ENCODE results near the gene SFXN3.
A peak's percentile ranks its signal among the peaks of the same experiment; 100 is the strongest.
"Not testable (repeated sequence)": the region's sequence is repeated elsewhere in the genome, so short reads cannot be mapped to it uniquely, and the experiment has no call there.

Gene SFXN3

DNA sequence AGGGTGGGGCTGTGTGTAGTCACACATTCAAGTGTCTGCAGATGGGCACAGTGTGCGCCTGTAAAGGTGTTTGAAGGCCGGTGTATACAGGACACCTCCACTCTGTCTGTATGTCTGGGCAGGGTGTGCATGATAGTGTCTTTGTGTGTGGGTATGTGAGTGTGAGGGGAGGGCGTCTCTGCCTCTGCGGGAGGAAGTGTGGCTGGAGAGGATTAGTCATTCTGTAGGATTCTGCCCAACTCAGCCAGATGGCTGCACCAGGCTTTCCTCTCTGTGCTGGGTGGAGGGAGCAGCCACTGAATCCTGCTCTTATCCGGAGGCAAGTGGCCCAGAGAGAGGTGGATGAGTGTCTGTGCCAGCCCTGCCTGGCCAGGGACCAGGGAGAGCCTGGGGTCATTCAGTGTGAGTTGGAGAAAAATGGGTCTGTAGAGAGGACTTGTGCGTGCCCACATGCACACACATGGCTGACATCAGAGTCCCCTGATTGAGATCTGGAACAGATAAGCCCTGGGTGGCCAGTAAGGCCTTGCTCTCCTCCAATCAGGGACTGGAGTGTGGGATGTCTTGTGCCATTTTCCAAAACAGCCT, 1.7 kb downstream of the SFXN3 start:
- H3K9me3 ChIP-seq (ENCODE audit: low read length): no peaks in the 10 kb centered on the region
- H3K4me3 ChIP-seq (ENCODE audit: low read depth in 1 of 2, low read length in 2 of 2): peak overlapping the region; percentile 66 to 95
- H3K27ac ChIP-seq (ENCODE audit: low read depth, low read length): peak overlapping the region; percentile 95
- H3K9ac ChIP-seq (ENCODE audit: low read length): peak overlapping the region; percentile 79
- no peaks in the 10 kb centered on the region for H3K27me3 ChIP-seq (ENCODE audit: control insufficient read depth in 1 of 2, insufficient read depth in 2 of 2, low read length in 2 of 2)
- H3K36me3 ChIP-seq (ENCODE audit: insufficient read depth, low read length): peaks cover 30% of the 10 kb centered on the region
- H3K4me1 ChIP-seq (ENCODE audit: insufficient read depth, low read length): peaks cover 17% of the 10 kb centered on the region

- no peak overlapping the region for H3K9ac ChIP-seq (ENCODE audit: low read length)
- H3K4me1 ChIP-seq (ENCODE audit: insufficient read depth, low read length): peaks cover 17% of the 10 kb centered on the region
- H3K27ac ChIP-seq (ENCODE audit: low read depth, low read length): peak overlapping the region; percentile 95
- H3K36me3 ChIP-seq (ENCODE audit: insufficient read depth, low read length): peaks cover 36% of the 10 kb centered on the region
- peak overlapping the region; percentile 66 to 95 for H3K4me3 ChIP-seq (ENCODE audit: low read depth in 1 of 2, low read length in 2 of 2)
- H3K27me3 ChIP-seq (ENCODE audit: control insufficient read depth in 1 of 2, insufficient read depth in 2 of 2, low read length in 2 of 2): no peaks in the 10 kb centered on the region
- H3K9me3 ChIP-seq (ENCODE audit: low read length): no peaks in the 10 kb centered on the region
Observed at GRCh38 chr10:101033276-101033675, 2.2 kb downstream of the SFXN3 start.

DNA sequence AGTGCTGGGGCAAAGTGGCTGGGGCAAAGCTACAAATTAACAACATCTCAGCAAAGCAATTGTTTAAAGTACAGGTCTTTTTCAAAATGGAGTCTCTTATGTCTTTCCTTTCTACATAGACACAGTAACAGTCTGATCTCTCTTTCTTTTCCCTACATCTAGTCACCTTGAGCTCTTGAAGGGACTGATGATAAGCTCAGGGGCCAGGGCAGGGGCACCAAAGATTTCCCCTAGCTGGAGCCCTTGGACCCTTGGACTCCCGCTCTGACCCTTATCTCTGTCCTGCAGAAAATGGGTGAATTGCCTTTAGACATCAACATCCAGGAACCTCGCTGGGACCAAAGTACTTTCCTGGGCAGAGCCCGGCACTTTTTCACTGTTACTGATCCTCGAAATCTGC, 3.4 kb downstream of the SFXN3 start:
- not testable (repeated sequence) for H3K9me3 ChIP-seq (ENCODE audit: low read length); H3K4me3 ChIP-seq (ENCODE audit: low read depth in 1 of 2, low read length in 2 of 2); H3K9ac ChIP-seq (ENCODE audit: low read length); H3K27me3 ChIP-seq (ENCODE audit: control insufficient read depth in 1 of 2, insufficient read depth in 2 of 2, low read length in 2 of 2); H3K27ac ChIP-seq (ENCODE audit: low read depth, low read length)
- peaks cover 47% of the 10 kb centered on the region for H3K36me3 ChIP-seq (ENCODE audit: insufficient read depth, low read length)
- H3K4me1 ChIP-seq (ENCODE audit: insufficient read depth, low read length): peaks cover 17% of the 10 kb centered on the region

GRCh38 chr10:101035314-101035713, 4.3 kb downstream of the SFXN3 start:
- peaks cover 51% of the 10 kb centered on the region for H3K36me3 ChIP-seq (ENCODE audit: insufficient read depth, low read length)
- H3K27ac ChIP-seq (ENCODE audit: low read depth, low read length): no peak overlapping the region
- no peaks in the 10 kb centered on the region for H3K27me3 ChIP-seq (ENCODE audit: control insufficient read depth in 1 of 2, insufficient read depth in 2 of 2, low read length in 2 of 2)
- H3K4me3 ChIP-seq (ENCODE audit: low read depth in 1 of 2, low read length in 2 of 2): no peak overlapping the region
- H3K4me1 ChIP-seq (ENCODE audit: insufficient read depth, low read length): peaks cover 16% of the 10 kb centered on the region
- no peaks in the 10 kb centered on the region for H3K9me3 ChIP-seq (ENCODE audit: low read length)
- H3K9ac ChIP-seq (ENCODE audit: low read length): no peak overlapping the region

GRCh38 chr10:101035916-101036702, 5.1 kb downstream of the SFXN3 start:
- no peak overlapping the region for H3K9ac ChIP-seq (ENCODE audit: low read length)
- H3K9me3 ChIP-seq (ENCODE audit: low read length): no peaks in the 10 kb centered on the region
- H3K36me3 ChIP-seq (ENCODE audit: insufficient read depth, low read length): peaks cover 51% of the 10 kb centered on the region
- no peak overlapping the region for H3K27ac ChIP-seq (ENCODE audit: low read depth, low read length)
- H3K4me1 ChIP-seq (ENCODE audit: insufficient read depth, low read length): peaks cover 9% of the 10 kb centered on the region
- no peaks in the 10 kb centered on the region for H3K27me3 ChIP-seq (ENCODE audit: control insufficient read depth in 1 of 2, insufficient read depth in 2 of 2, low read length in 2 of 2)
- H3K4me3 ChIP-seq (ENCODE audit: low read depth in 1 of 2, low read length in 2 of 2): no peak overlapping the region

GRCh38 chr10:101036726-101037125, 5.7 kb downstream of the SFXN3 start:
- peaks cover 51% of the 10 kb centered on the region for H3K36me3 ChIP-seq (ENCODE audit: insufficient read depth, low read length)
- no peaks in the 10 kb centered on the region for H3K27me3 ChIP-seq (ENCODE audit: control insufficient read depth in 1 of 2, insufficient read depth in 2 of 2, low read length in 2 of 2)
- H3K4me3 ChIP-seq (ENCODE audit: low read depth in 1 of 2, low read length in 2 of 2): no peak overlapping the region
- no peak overlapping the region for H3K27ac ChIP-seq (ENCODE audit: low read depth, low read length)
- H3K4me1 ChIP-seq (ENCODE audit: insufficient read depth, low read length): peaks cover 13% of the 10 kb centered on the region
- no peaks in the 10 kb centered on the region for H3K9me3 ChIP-seq (ENCODE audit: low read length)
- no peak overlapping the region for H3K9ac ChIP-seq (ENCODE audit: low read length)

- peaks cover 21% of the 10 kb centered on the region for H3K4me1 ChIP-seq (ENCODE audit: insufficient read depth, low read length)
- H3K9me3 ChIP-seq (ENCODE audit: low read length): no peaks in the 10 kb centered on the region
- no peak overlapping the region for H3K4me3 ChIP-seq (ENCODE audit: low read depth in 1 of 2, low read length in 2 of 2)
- no peaks in the 10 kb centered on the region for H3K27me3 ChIP-seq (ENCODE audit: control insufficient read depth in 1 of 2, insufficient read depth in 2 of 2, low read length in 2 of 2)
- H3K36me3 ChIP-seq (ENCODE audit: insufficient read depth, low read length): peaks cover 51% of the 10 kb centered on the region
- no peak overlapping the region for H3K27ac ChIP-seq (ENCODE audit: low read depth, low read length)
- H3K9ac ChIP-seq (ENCODE audit: low read length): no peak overlapping the region
Observed at GRCh38 chr10:101038484-101038883, 7.5 kb downstream of the SFXN3 start.

DNA sequence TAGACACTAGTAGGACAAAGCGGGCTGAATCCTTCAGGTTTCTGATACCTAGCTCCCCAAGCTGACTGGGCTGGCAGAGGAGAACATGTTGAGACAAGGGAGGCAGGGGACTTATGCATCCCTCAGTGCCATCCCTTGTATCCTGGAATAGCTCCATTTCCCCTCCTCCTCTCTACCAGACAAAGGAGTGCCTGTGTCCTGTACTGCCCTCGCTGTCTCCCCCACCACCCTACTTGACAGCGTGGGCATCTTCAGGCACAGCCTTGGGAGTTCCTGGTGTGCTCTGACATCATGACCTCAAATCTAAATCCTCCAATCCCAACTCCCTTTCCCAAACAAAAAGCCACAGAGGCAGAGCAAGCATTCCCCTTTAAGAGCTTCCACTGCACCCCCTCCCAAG, 9.0 kb downstream of the SFXN3 start:
- no peaks in the 10 kb centered on the region for H3K27me3 ChIP-seq (ENCODE audit: control insufficient read depth in 1 of 2, insufficient read depth in 2 of 2, low read length in 2 of 2)
- no peaks in the 10 kb centered on the region for H3K9me3 ChIP-seq (ENCODE audit: low read length)
- no peak overlapping the region for H3K27ac ChIP-seq (ENCODE audit: low read depth, low read length)
- H3K4me3 ChIP-seq (ENCODE audit: low read depth in 1 of 2, low read length in 2 of 2): no peak overlapping the region
- peaks cover 23% of the 10 kb centered on the region for H3K4me1 ChIP-seq (ENCODE audit: insufficient read depth, low read length)
- H3K36me3 ChIP-seq (ENCODE audit: insufficient read depth, low read length): peaks cover 47% of the 10 kb centered on the region
- no peak overlapping the region for H3K9ac ChIP-seq (ENCODE audit: low read length)

DNA sequence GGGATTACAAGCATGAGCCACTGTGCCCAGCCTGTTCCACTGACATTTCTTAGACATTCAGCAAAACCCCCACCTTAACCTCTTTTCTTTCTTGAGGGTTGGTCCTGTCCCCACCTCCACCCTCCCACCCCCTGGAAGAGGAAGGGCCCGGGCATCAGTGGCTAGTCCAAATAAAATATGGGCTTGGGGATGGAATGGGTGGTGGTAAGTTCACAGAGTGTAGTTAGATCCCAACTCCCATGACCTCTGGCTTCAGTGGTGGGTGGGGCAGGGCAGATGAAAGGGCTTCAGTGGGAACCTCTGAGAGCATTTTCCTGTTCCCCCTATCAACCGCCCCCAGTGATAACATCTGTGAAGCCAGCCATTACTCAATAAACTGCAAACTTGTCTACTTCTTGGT, 9.8 kb downstream of the SFXN3 start:
- Histone ChIP-seq H3K4me3 (ENCODE audit: low read depth in 1 of 2, low read length in 2 of 2) (no peak overlapping the region), H3K9ac (ENCODE audit: low read length) (no peak overlapping the region), H3K4me1 (ENCODE audit: insufficient read depth, low read length) (peaks cover 23% of the 10 kb centered on the region), H3K27me3 (ENCODE audit: control insufficient read depth in 1 of 2, insufficient read depth in 2 of 2, low read length in 2 of 2) (no peaks in the 10 kb centered on the region), H3K9me3 (ENCODE audit: low read length) (no peaks in the 10 kb centered on the region), H3K36me3 (ENCODE audit: insufficient read depth, low read length) (peaks cover 39% of the 10 kb centered on the region), H3K27ac (ENCODE audit: low read depth, low read length) (no peak overlapping the region)

DNA sequence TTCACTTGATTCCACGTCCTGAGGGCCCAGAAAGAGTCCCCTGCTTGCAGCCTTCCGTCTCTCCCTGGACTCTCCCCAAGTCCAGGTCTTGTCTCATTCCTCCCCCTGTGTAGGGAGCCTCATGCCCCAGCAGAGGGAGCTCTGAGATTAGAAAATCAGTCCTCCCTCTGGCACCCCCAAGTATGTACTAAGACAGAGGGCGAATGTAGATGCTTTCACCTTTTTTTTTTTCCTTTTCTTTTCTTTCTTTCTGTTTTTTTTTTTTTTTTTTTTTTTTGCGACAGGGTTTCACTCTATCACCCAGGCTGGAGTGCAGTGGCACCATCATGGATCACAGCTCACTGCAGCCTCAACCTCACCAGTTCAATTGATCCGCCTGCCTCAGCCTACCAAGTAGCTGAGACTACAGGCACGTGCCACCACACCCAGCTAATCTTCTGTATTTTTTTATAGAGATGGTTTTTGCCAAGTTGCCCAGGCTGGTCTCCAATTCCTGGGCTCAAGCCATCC, 10.3 kb downstream of the SFXN3 start:
- Histone ChIP-seq H3K36me3 (ENCODE audit: insufficient read depth, low read length) (peaks cover 34% of the 10 kb centered on the region), H3K4me3 (ENCODE audit: low read depth in 1 of 2, low read length in 2 of 2) (no peak overlapping the region), H3K4me1 (ENCODE audit: insufficient read depth, low read length) (peaks cover 23% of the 10 kb centered on the region), H3K27ac (ENCODE audit: low read depth, low read length) (no peak overlapping the region), H3K9me3 (ENCODE audit: low read length) (no peaks in the 10 kb centered on the region), H3K27me3 (ENCODE audit: control insufficient read depth in 1 of 2, insufficient read depth in 2 of 2, low read length in 2 of 2) (no peaks in the 10 kb centered on the region), H3K9ac (ENCODE audit: low read length) (no peak overlapping the region)

DNA sequence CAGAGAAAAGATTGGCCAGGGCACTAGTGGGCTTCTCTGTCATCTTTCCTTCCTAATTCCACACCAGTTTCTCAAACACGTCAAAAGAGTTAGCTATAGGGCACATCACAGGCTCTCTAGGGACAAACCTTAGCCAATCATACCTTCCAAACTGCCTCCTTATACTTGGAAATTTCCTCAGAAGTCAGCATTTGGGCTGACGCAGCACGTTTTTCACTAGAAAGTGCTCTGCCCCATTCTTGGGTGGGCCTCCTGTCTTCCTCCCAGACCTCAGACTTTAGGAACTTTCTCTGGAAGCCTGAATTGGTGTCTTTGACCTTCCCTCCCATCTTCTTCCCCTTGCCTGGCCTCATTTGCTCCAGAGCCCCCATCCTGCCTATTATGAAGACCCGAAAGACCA, 11.1 kb downstream of the SFXN3 start:
- peak overlapping the region; percentile 38 to 78 for H3K4me3 ChIP-seq (ENCODE audit: low read depth in 1 of 2, low read length in 2 of 2)
- peak overlapping the region; percentile 45 for H3K27ac ChIP-seq (ENCODE audit: low read depth, low read length)
- H3K9me3 ChIP-seq (ENCODE audit: low read length): no peaks in the 10 kb centered on the region
- H3K9ac ChIP-seq (ENCODE audit: low read length): peak overlapping the region; percentile 68
- H3K4me1 ChIP-seq (ENCODE audit: insufficient read depth, low read length): peaks cover 23% of the 10 kb centered on the region
- peaks cover 0 to 7% of the 10 kb centered on the region in 2 donors for H3K27me3 ChIP-seq (ENCODE audit: control insufficient read depth in 1 of 2, insufficient read depth in 2 of 2, low read length in 2 of 2)
- peaks cover 26% of the 10 kb centered on the region for H3K36me3 ChIP-seq (ENCODE audit: insufficient read depth, low read length)
